Measurements from ENCODE around the gene PCDHGC3.
A peak's percentile ranks its signal among the peaks of the same experiment; 100 is the strongest.

The PCDHGC3 gene

DNA sequence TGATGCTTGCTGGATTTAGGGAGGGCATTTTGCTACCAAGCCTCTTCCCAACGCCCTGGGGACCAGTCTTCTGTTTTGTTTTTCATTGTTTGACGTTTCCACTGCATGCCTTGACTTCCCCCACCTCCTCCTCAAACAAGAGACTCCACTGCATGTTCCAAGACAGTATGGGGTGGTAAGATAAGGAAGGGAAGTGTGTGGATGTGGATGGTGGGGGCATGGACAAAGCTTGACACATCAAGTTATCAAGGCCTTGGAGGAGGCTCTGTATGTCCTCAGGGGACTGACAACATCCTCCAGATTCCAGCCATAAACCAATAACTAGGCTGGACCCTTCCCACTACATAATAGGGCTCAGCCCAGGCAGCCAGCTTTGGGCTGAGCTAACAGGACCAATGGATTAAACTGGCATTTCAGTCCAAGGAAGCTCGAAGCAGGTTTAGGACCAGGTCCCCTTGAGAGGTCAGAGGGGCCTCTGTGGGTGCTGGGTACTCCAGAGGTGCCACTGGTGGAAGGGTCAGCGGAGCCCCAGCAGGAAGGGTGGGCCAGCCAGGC lies 36.1 kb downstream of the PCDHGC3 start:
- Histone ChIP-seq H3K36me3 (ENCODE audit: control insufficient read depth in 4 of 4, insufficient read depth in 4 of 4, low read length in 3 of 4) (peaks cover 0 to 32% (median 9%) of the 10 kb centered on the region in 4 experiments), H3K9me3 (ENCODE audit: control extremely low read depth in 1 of 5, control insufficient read depth in 4 of 5, insufficient read depth in 2 of 5, low read depth in 1 of 5, low read length in 4 of 5) (no peaks in the 10 kb centered on the region), H3K4me1 (ENCODE audit: control extremely low read depth in 1 of 4, control insufficient read depth in 4 of 4, insufficient read depth in 4 of 4, low read length in 3 of 4) (peaks cover 15 to 47% (median 44%) of the 10 kb centered on the region in 4 experiments), H3K27me3 (replicated peaks in 2 of 5; ENCODE audit: control insufficient read depth in 4 of 5, insufficient read depth in 5 of 5, low read length in 4 of 5) (no peaks in the 10 kb centered on the region), H3K27ac (ENCODE audit: insufficient read depth in 1 of 2, low read depth in 1 of 2, low read length in 2 of 2, poor library complexity in 1 of 2, severe bottlenecking in 2 of 2) (no peak overlapping the region), H3K4me3 (ENCODE audit: control insufficient read depth in 1 of 7, extremely low read depth in 1 of 7, insufficient read depth in 4 of 7, low read depth in 2 of 7, low read length in 6 of 7) (peak overlapping the region in 2 of 7 experiments; percentile 74 to 93)
- ChIA-PET CTCF (interaction anchor here (0.8 to 13.7 kb wide), 15 partner anchors 11 to 94 kb away, joined by 3 to 178 read pairs (median 5); partner anchors contain the start of genes PCDHGA11, PCDHGA12, PCDHGB7 and PCDHGC3), POLR2A (no interaction called here)
- 83% methylated on average over 3 of the region's 4 CpGs for WGBS (ENCODE audit: insufficient coverage)
- DNase-seq = no peak

DNA sequence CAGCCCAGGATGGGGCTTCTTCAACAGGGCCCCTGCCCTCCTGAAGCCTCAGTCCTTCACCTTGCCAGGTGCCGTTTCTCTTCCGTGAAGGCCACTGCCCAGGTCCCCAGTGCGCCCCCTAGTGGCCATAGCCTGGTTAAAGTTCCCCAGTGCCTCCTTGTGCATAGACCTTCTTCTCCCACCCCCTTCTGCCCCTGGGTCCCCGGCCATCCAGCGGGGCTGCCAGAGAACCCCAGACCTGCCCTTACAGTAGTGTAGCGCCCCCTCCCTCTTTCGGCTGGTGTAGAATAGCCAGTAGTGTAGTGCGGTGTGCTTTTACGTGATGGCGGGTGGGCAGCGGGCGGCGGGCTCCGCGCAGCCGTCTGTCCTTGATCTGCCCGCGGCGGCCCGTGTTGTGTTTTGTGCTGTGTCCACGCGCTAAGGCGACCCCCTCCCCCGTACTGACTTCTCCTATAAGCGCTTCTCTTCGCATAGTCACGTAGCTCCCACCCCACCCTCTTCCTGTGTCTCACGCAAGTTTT lies 36.7 kb downstream of the PCDHGC3 start:
- POLR2A ChIA-PET = no interaction called here
- Histone ChIP-seq H3K27me3 (replicated peaks in 2 of 5; ENCODE audit: control insufficient read depth in 4 of 5, insufficient read depth in 5 of 5, low read length in 4 of 5) (no peaks in the 10 kb centered on the region), H3K27ac (ENCODE audit: insufficient read depth in 1 of 2, low read depth in 1 of 2, low read length in 2 of 2, poor library complexity in 1 of 2, severe bottlenecking in 2 of 2) (no peak overlapping the region), H3K36me3 (ENCODE audit: control insufficient read depth in 4 of 4, insufficient read depth in 4 of 4, low read length in 3 of 4) (peaks cover 2 to 38% (median 12%) of the 10 kb centered on the region in 4 experiments), H3K4me1 (ENCODE audit: control extremely low read depth in 1 of 4, control insufficient read depth in 4 of 4, insufficient read depth in 4 of 4, low read length in 3 of 4) (peaks cover 18 to 47% (median 44%) of the 10 kb centered on the region in 4 experiments), H3K4me3 (ENCODE audit: control insufficient read depth in 1 of 7, extremely low read depth in 1 of 7, insufficient read depth in 4 of 7, low read depth in 2 of 7, low read length in 6 of 7) (peak overlapping the region in 6 of 7 experiments; percentile 51 to 93 (median 70)), H3K9me3 (ENCODE audit: control extremely low read depth in 1 of 5, control insufficient read depth in 4 of 5, insufficient read depth in 2 of 5, low read depth in 1 of 5, low read length in 4 of 5) (no peaks in the 10 kb centered on the region)
- CTCF ChIA-PET = interaction anchor here (0.6 to 13.7 kb wide), 21 partner anchors 11 to 117 kb away, joined by 3 to 178 read pairs (median 4); partner anchors contain the start of genes PCDHGA10, PCDHGA11, PCDHGA12 and PCDHGB6
- DNase-seq = peak; percentile 81 to 83 (median 82)
- WGBS (ENCODE audit: insufficient coverage) = 1% methylated on average over 13 of the region's 28 CpGs

DNA sequence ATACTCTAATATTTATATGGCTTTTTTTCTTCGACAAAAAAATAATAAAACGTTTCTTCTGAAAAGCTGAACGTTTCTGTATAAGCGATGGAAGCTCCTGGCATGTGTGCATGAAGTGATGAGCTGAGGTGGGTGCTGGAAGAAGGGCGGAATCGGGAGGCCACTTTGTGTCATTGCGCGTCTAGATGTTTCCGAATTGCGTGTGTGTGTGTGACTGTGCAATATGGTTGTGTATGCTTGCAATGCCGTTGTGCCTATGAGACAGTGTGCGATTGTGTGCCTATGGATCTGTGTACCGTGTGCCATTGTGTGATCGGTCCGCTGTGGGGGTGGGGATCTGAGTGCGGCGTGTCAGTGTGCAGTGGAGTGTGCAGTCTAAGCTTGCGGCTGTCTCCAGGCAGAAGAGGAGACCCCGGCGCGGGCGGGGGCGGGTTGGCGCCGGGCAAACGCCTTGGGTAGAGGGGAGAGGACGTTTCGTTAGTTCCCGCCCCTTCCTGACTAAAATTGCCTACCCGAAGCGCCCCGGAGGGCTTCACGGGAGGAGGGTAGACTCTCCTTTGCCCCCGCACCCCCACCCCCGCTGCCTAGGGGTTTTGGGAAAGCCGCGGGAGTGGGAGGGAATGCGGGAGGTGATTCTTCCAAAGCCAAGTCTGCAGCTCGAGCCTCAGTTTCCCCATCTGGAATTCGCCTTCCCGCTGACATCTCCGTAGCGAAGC lies 37.3 kb downstream of the PCDHGC3 start:
- Histone ChIP-seq H3K4me1 (ENCODE audit: control extremely low read depth in 1 of 4, control insufficient read depth in 4 of 4, insufficient read depth in 4 of 4, low read length in 3 of 4) (peaks cover 18 to 47% (median 44%) of the 10 kb centered on the region in 4 experiments), H3K4me3 (ENCODE audit: control insufficient read depth in 1 of 7, extremely low read depth in 1 of 7, insufficient read depth in 4 of 7, low read depth in 2 of 7, low read length in 6 of 7) (peak overlapping the region in 6 of 7 experiments; percentile 51 to 93 (median 70)), H3K9me3 (ENCODE audit: control extremely low read depth in 1 of 5, control insufficient read depth in 4 of 5, insufficient read depth in 2 of 5, low read depth in 1 of 5, low read length in 4 of 5) (no peaks in the 10 kb centered on the region), H3K27me3 (replicated peaks in 2 of 5; ENCODE audit: control insufficient read depth in 4 of 5, insufficient read depth in 5 of 5, low read length in 4 of 5) (no peaks in the 10 kb centered on the region), H3K36me3 (ENCODE audit: control insufficient read depth in 4 of 4, insufficient read depth in 4 of 4, low read length in 3 of 4) (peaks cover 8 to 44% (median 17%) of the 10 kb centered on the region in 4 experiments), H3K27ac (ENCODE audit: insufficient read depth in 1 of 2, low read depth in 1 of 2, low read length in 2 of 2, poor library complexity in 1 of 2, severe bottlenecking in 2 of 2) (no peak overlapping the region)
- DNase-seq = peak in 2 of 3 donors; percentile 62 to 80
- POLR2A ChIA-PET = interaction anchor here (0.6 kb wide), 1 partner anchor 82 kb away, joined by 3 read pairs; no protein-coding TSS in a partner anchor
- CTCF ChIA-PET = interaction anchor here (0.6 to 13.7 kb wide), 23 partner anchors 12 to 798 kb away, joined by 3 to 178 read pairs (median 4); partner anchors contain the start of genes PCDHGA10, PCDHGA11, PCDHGA12 and PCDHGB3
- 2% methylated on average over 25 of the region's 43 CpGs for WGBS (ENCODE audit: insufficient coverage)

DNA sequence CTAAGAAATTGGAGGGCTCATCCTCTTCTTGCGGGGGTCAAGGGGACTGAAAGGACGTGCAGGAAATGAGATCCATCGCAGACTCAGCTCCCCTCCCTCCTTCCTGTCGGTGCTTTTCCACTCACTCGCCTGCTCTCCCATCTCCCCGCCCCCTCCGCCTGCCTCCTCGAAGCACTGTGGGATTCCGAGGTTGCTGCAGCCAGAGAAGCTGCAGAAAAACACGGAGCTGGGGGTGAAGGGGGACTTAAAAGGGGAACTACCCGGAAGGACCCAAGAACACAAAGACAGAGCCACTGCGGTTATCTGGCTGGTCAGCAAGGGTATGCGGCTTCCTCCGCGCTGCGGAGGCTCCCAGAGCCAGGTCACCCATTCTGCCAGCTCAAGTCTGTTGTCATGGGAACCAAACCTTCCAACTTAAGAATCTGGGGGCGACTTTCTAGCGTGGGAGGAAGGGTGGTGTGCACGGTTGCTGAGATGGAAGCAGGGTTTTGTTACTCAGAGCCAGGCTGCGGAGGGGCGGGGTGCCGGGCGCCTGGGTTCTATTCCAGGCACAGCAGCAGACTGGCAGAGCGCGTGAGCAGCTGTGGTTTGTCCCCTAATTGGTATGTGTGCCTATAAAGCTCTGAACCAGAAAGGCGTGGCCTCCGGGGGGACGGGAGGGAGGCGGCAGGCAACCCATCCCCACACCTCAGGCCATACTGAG lies 38.0 kb downstream of the PCDHGC3 start:
- Histone ChIP-seq H3K27me3 (replicated peaks in 2 of 5; ENCODE audit: control insufficient read depth in 4 of 5, insufficient read depth in 5 of 5, low read length in 4 of 5) (no peaks in the 10 kb centered on the region), H3K4me3 (ENCODE audit: control insufficient read depth in 1 of 7, extremely low read depth in 1 of 7, insufficient read depth in 4 of 7, low read depth in 2 of 7, low read length in 6 of 7) (peak overlapping the region in 6 of 7 experiments; percentile 51 to 93 (median 70)), H3K36me3 (ENCODE audit: control insufficient read depth in 4 of 4, insufficient read depth in 4 of 4, low read length in 3 of 4) (peaks cover 10 to 50% (median 23%) of the 10 kb centered on the region in 4 experiments), H3K4me1 (ENCODE audit: control extremely low read depth in 1 of 4, control insufficient read depth in 4 of 4, insufficient read depth in 4 of 4, low read length in 3 of 4) (peaks cover 18 to 46% (median 43%) of the 10 kb centered on the region in 4 experiments), H3K27ac (ENCODE audit: insufficient read depth in 1 of 2, low read depth in 1 of 2, low read length in 2 of 2, poor library complexity in 1 of 2, severe bottlenecking in 2 of 2) (no peak overlapping the region), H3K9me3 (ENCODE audit: control extremely low read depth in 1 of 5, control insufficient read depth in 4 of 5, insufficient read depth in 2 of 5, low read depth in 1 of 5, low read length in 4 of 5) (no peaks in the 10 kb centered on the region)
- POLR2A ChIA-PET = interaction anchor here (0.6 kb wide), 1 partner anchor 82 kb away, joined by 3 read pairs; no protein-coding TSS in a partner anchor
- 23% methylated on average over 27 of the region's 29 CpGs for WGBS (ENCODE audit: insufficient coverage)
- CTCF ChIA-PET = interaction anchor here (0.7 to 13.7 kb wide), 16 partner anchors 11 to 799 kb away, joined by 3 to 178 read pairs (median 8); partner anchors contain the start of genes PCDHGA10, PCDHGA11, PCDHGA12 and PCDHGB3
- peak; percentile 67 to 92 (median 77) for DNase-seq

DNA sequence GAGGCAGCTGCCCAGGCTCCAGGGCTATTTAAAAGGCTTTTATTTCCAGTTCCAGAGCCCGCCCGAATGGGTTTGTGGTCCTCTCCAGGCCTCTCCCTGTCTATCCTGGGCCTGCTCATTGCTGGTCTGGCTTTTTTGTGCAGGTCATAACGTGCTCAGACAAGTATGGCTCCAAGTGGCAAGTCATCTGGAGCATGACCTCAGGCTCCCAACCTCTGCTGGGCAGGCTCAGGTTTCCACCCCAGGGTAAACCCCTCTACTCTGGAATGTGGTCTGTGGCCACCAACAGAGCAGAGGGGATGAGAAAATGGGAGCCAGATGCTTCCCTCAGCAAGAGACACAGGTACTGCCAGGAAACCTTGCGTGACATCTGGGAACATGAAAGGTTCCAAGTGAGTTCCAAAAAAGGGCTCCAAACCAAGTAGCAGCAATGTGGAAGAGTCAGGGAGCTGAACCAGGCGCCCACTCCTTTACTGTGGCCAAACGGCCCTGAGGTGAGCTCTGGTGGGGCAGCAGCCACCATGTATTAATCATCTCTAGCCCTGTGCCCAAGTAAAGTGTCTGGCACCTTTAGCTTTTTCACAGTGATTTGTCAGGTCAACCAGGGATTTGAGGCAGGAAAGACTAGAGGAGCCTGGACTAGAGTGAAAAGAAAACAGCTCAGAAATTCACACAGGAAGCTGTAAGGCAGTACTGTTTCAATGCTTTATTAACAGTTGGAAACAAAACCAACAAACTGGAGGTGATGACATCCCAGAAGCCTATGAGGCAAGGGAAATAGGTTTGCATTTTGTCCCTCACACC lies 38.8 kb downstream of the PCDHGC3 start:
- Histone ChIP-seq H3K27me3 (replicated peaks in 2 of 5; ENCODE audit: control insufficient read depth in 4 of 5, insufficient read depth in 5 of 5, low read length in 4 of 5) (no peaks in the 10 kb centered on the region), H3K9me3 (ENCODE audit: control extremely low read depth in 1 of 5, control insufficient read depth in 4 of 5, insufficient read depth in 2 of 5, low read depth in 1 of 5, low read length in 4 of 5) (no peaks in the 10 kb centered on the region), H3K27ac (ENCODE audit: insufficient read depth in 1 of 2, low read depth in 1 of 2, low read length in 2 of 2, poor library complexity in 1 of 2, severe bottlenecking in 2 of 2) (no peak overlapping the region), H3K4me3 (ENCODE audit: control insufficient read depth in 1 of 7, extremely low read depth in 1 of 7, insufficient read depth in 4 of 7, low read depth in 2 of 7, low read length in 6 of 7) (peak overlapping the region in 3 of 7 experiments; percentile 8 to 93 (median 74)), H3K36me3 (ENCODE audit: control insufficient read depth in 4 of 4, insufficient read depth in 4 of 4, low read length in 3 of 4) (peaks cover 12 to 57% (median 30%) of the 10 kb centered on the region in 4 experiments), H3K4me1 (ENCODE audit: control extremely low read depth in 1 of 4, control insufficient read depth in 4 of 4, insufficient read depth in 4 of 4, low read length in 3 of 4) (peaks cover 18 to 46% (median 37%) of the 10 kb centered on the region in 4 experiments)
- ChIA-PET POLR2A (no interaction called here), CTCF (interaction anchor here (0.9 to 13.7 kb wide), 18 partner anchors 9 to 144 kb away, joined by 3 to 178 read pairs (median 8); partner anchors contain the start of genes PCDHGA10, PCDHGA11, PCDHGA12 and PCDHGB3)
- WGBS (ENCODE audit: insufficient coverage) = 95% methylated on average over 5 of the region's 6 CpGs
- no peak for DNase-seq

DNA sequence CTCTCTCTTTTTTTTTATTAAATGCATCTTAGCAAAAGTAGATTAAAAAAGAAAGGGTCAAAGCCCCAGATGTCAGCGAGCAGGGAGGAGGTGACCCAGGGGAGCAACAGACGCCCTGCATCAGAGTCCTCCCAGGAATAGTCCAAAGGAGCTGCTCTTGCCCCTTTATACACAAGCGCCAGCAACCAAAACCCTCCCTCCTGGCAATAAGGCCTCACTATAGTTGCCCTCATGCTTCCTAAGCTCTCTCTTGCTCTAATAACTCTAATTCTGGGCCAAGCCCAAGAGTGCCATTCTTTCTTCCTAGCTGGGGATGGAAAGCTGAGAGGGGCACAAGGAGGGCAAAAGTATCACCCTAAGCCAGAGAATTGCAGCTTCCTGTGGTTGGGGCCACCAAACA lies 39.4 kb downstream of the PCDHGC3 start:
- ChIA-PET CTCF (interaction anchor here (0.7 to 13.7 kb wide), 14 partner anchors 10 to 117 kb away, joined by 3 to 178 read pairs (median 6); partner anchors contain the start of genes PCDHGA10, PCDHGA11, PCDHGA12 and PCDHGB5), POLR2A (no interaction called here)
- Histone ChIP-seq H3K9me3 (ENCODE audit: control extremely low read depth in 1 of 5, control insufficient read depth in 4 of 5, insufficient read depth in 2 of 5, low read depth in 1 of 5, low read length in 4 of 5) (no peaks in the 10 kb centered on the region), H3K4me3 (ENCODE audit: control insufficient read depth in 1 of 7, extremely low read depth in 1 of 7, insufficient read depth in 4 of 7, low read depth in 2 of 7, low read length in 6 of 7) (no peak overlapping the region), H3K27me3 (replicated peaks in 2 of 5; ENCODE audit: control insufficient read depth in 4 of 5, insufficient read depth in 5 of 5, low read length in 4 of 5) (no peaks in the 10 kb centered on the region), H3K27ac (ENCODE audit: insufficient read depth in 1 of 2, low read depth in 1 of 2, low read length in 2 of 2, poor library complexity in 1 of 2, severe bottlenecking in 2 of 2) (no peak overlapping the region), H3K4me1 (ENCODE audit: control extremely low read depth in 1 of 4, control insufficient read depth in 4 of 4, insufficient read depth in 4 of 4, low read length in 3 of 4) (peaks cover 21 to 46% (median 37%) of the 10 kb centered on the region in 4 experiments), H3K36me3 (ENCODE audit: control insufficient read depth in 4 of 4, insufficient read depth in 4 of 4, low read length in 3 of 4) (peaks cover 14 to 63% (median 34%) of the 10 kb centered on the region in 4 experiments)
- DNase-seq = no peak
- 94% methylated on average over 3 of the region's 3 CpGs for WGBS (ENCODE audit: insufficient coverage)

Data from common myeloid progenitor, CD34-positive (primary cell).